ENCODE data around the gene CNTNAP2.
"Not testable (repeated sequence)": the region's sequence is repeated elsewhere in the genome, so short reads cannot be mapped to it uniquely, and the experiment has no call there.

Gene CNTNAP2

DNA sequence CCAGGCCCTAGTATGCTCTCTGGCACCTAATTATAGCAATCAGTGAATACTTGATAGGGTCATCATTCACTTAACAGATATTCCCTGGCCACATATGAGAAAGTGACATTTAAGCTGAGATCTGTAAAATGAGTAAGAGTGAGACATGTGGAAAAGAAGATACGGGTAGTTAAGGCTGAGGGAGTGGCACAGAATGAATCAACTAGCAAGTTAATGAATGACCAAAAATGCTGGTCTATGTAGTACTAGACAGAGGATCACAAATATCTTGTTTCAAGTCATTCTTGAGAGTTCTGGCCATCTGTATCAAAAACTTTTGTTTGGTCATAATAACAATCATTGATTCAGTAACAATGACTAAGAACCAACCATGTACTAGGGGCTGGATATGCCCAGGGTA is 954.9 kb downstream of the CNTNAP2 start:
- DNase-seq (ENCODE audit: low read depth in 4 of 4, low spot score in 1 of 4): no peak

DNA sequence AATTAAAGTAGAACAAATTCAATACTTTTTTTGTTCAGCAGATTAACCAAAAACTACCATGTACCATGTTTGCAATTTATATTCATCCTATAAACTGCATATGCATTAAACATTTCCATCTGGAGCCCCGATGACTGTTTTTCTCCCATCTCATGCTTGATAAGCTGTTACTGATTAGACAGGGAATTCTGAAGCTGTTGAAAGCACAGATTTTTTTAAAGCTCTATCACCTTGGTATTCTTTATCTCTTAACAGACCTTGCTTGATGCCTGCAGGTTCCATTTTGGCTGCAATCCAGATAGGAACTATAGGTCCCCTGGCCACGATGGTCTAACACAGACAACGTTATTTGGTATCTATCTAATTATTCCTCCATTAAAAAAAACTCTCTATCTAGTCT is 961.7 kb downstream of the CNTNAP2 start:
- DNase-seq (ENCODE audit: low read depth in 4 of 4, low spot score in 1 of 4): no peak

DNA sequence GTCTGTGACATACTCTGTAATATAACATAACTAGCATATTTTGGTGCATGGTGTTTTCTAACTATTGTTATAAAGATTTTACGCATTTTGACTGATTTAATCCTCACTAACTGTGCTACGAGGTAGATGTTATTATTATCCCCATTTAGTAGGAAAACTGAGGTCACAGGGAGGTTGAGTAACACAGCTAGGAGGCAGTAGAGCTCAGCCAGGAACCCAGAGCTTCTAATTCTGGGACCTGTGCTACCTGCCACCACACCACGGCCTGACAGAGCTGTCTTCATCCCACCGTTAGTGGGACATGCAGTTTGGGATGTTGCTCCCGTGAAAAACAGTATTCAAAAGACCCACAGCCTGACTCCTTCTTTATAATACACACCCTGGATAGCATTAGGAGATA is 962.5 kb downstream of the CNTNAP2 start:
- no peak for DNase-seq (ENCODE audit: low read depth in 4 of 4, low spot score in 1 of 4)

DNA sequence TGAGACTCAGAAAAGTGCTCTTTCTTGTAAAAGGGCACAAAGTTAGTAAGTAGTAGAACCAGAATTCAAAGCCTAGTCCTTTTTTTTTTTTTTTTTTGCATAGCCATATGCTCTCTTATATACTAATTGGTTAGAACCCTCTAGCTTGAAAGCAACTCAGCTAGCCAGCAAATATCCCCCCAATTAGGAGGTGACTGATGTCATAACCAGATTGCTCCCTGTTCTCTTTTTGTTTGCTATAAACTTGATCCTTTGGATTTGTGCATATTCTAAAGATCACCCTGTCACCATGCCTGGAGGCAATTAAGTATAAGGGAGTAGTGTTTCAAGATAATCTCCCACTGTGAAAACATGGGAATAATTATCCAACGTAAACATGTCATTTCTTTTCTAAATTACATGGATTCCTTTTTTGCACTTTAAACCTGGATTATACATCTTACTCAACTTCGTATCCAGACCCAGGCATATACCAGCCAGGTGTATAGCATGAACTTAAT is 963.4 kb downstream of the CNTNAP2 start:
- DNase-seq (ENCODE audit: low read depth in 4 of 4, low spot score in 1 of 4): no peak

DNA sequence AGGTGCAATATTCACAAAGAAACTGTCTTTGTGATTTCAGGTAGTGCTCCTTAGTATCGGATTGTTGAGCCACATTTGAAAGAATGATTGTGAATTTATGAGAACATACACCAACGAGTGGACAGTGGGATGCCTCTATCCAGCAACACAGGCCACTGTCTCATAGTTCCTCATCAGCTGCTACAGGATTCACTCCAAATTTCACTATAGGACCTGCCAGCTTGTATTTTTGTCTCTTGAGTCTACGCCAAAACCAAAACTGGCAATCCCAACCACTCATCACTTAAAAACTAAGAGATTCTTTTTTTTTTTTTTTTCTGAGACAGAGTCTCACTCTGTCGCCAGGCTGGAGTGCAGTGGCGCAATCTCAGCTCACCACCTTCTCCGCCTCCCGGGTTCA is 964.5 kb downstream of the CNTNAP2 start:
- DNase-seq (ENCODE audit: low read depth in 4 of 4, low spot score in 1 of 4): no peak

DNA sequence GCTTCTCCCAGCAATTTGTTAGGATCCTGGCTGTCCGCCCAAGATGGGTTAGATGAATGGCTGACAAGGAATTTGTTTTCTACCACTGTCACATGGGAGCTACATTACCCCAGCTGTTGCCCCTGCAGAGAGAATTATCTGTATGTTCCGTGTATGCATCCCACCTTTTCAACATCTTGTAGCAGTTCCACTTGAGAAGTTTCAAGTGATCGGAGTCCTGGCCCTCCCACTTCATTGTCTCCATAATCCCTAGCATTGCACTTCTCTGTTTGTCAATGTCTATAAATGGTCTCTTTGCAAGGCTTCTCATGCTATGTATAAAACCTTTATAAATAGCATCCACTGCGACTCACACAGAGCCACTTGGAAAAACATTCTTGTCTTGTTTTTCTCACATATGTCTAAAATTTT is 972.5 kb downstream of the CNTNAP2 start:
- no peak for DNase-seq (ENCODE audit: low read depth in 4 of 4, low spot score in 1 of 4)

DNA sequence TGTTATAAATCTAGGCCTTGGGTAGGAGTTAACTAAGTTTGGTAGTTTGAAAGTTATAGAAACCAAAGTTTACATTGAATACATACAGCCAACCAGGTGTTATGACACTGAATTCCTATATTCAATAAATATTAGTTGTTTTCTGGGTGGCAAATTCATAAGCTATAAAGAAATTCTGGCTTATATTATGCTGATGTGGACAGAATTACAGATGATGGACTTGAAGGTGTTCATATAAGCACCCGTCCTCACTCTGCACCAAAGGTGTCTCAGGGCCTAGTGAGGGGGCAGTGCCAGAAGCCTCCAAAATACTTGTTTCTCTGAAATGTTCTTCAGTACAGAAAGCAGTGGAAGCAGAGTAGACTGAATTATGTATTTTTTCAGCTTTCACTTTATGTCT is 973.0 kb downstream of the CNTNAP2 start:
- no peak for DNase-seq (ENCODE audit: low read depth in 4 of 4, low spot score in 1 of 4)

DNA sequence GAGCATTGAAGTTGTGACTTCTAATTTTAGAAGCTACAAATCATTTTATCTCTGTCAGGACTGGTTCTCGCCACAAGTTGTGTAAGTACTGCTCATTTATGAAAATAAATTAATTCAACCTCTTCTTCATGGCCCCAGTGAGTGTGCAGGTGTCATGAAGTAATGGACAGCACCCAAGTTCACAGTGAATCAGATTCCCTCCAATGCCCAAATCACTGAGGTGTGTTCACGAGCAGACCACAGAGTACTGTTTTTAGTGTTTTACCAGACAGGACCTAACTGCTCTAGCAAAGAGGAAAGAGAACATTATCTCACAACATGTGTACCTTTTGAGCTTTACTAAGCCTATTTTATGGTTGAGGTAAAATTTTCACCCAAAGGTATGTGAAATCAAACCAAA is 980.0 kb downstream of the CNTNAP2 start:
- no peak for DNase-seq (ENCODE audit: low read depth in 4 of 4, low spot score in 1 of 4)

DNA sequence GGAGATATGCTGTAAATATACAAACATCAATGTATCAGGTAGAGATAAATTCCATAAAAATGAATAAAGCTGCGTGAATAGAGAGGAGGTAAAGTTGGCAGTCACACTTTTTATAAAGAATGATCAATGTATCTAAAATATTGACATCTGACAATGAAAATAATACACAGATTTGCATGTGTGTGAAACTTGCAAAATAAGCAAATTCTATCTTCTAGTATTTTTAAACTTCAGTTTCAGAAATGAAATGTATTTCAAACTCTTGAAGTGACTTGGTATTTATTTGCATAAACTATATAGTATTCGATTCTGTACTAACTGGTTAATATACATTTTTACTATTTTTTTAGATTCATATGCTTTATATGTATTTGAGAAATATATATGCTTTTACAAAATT is 986.6 kb downstream of the CNTNAP2 start:
- no peak for DNase-seq (ENCODE audit: low read depth in 4 of 4, low spot score in 1 of 4)

DNA sequence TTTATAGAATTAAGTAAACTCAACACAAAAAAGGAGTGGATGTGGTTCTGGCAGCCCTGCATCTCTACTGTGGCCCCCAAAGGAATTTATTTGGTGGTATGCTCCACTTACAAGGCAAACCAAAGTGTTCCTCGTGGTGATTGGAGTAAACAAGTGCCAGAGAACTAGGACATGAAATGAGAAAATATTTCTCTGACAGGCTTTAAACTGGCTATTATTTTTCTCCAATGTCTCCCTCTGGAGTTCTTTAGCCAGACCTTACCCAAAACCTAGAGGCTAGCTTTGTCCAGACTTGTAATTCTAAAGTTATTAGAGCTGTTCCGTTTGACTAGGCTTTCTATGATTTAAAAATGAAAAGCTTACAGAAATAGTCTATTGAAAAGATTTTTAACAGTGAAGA is 990.1 kb downstream of the CNTNAP2 start:
- DNase-seq (ENCODE audit: low read depth in 4 of 4, low spot score in 1 of 4): no peak

DNA sequence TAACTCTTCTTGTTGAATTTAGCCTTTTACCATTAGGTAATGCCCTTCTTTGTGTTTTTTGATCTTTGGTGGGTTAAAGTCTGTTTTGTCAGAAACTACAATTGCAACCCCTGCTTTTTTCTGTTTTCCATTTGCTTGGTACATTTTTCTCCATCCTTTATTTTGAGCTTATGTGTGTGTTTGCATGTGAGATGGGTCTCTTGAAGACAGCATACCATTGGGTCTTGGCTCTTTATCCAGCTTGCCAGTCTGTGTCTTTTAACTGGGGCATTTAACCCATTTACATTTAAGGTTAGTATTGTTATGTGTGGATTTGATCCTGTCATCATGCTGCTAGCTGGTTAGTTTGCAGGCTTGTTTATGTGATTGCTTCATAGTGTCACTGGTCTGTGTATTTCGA is 997.9 kb downstream of the CNTNAP2 start:
- not testable (repeated sequence) for DNase-seq (ENCODE audit: low read depth in 4 of 4, low spot score in 1 of 4)

DNA sequence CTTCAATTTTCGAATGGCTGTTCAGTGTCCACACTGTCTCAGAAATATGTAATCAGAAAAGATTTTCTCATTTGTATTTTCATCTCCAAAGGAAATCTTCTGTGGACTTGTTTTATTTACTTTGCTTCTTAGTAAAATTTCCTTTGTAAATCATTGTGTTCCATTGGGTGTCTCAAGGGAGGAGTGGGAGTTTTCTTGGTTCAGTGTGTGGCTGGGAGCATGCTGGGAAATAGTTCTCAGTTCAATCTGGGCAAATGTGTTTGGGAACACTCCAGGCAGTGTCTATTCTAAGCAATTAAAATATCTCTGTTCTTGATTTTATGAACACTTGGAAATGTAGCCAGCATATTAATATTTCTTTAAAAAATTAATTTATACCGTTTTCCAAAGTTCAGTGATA is 1019.8 kb downstream of the CNTNAP2 start:
- no peak for DNase-seq (ENCODE audit: low read depth in 4 of 4, low spot score in 1 of 4)

DNA sequence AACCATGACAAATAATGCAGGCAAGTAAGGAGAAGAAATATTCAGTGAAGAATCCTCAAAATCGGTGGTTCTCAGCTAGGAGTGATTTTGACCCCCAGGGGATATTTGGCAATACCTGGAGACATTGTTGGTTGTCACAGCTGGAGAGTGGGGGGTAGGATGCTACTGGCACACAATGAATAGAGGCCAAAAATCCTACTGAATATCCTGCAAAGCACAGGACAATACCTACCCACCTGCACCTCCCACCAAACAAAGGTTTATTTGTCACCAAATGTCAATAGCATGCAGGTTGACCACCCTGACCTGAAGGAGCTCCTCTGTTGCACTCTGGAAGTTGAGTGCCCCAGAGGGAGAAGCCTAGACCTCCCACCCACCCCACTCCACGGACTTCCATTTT is 1028.6 kb downstream of the CNTNAP2 start:
- no peak for DNase-seq (ENCODE audit: low read depth in 4 of 4, low spot score in 1 of 4)

DNA sequence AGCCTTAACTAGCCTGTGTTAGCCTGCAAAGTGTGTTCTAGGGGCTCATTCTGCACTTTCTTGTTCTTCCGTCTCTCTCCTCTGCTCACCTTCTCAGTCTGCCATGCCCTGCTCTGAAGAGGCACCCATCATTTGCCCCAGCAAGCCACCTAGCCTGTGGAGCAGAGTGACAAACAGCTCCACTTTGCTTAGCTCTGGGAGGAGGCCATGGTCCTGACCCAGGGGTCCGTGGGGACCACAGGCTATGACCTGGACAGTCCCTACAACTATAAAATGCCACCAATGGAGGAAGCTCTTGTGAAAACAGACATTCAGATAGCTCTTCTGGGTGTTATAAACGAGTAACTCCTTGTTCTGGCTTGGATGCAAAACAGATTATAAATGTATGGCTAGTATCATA is 1029.6 kb downstream of the CNTNAP2 start:
- no peak for DNase-seq (ENCODE audit: low read depth in 4 of 4, low spot score in 1 of 4)

DNA sequence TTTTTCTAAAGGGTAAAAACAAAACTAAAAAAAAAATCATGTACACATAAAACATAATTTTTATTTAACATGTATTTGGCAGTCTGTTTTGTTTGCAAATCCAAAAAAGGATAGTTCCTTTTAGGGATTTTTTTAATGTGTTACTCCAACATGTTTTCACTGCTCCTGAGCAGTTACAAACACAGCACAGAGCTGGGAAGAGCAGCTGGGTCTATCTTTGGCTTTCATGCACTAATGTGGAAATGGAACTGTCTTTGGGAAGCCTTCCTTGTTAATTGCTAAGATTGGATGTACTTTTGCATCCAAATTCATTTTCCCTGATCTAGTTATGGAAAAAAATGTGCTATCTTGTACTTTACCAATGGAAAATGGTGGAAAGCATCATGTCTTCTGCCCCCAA is 1035.1 kb downstream of the CNTNAP2 start:
- no peak for DNase-seq (ENCODE audit: low read depth in 4 of 4, low spot score in 1 of 4)

DNA sequence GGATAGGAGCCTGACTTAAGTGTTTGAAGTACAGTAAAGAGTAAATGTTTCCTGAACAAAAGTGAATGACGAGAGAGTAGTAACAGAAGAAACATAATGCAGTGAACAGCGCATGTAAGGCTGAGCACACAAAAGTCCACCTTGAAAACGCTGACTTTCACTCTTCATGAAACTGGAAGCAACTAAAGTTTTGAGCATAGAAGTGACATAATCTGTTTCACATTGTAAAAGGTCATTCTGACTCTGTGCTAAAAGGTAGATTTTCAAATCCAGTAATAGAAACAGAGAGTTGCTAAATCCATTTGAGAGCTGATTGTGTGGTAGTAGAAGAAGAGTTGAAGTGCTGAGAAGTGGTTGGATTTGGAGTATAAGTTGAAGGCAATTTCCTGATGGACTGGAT is 1037.0 kb downstream of the CNTNAP2 start:
- DNase-seq (ENCODE audit: low read depth in 4 of 4, low spot score in 1 of 4): no peak

DNA sequence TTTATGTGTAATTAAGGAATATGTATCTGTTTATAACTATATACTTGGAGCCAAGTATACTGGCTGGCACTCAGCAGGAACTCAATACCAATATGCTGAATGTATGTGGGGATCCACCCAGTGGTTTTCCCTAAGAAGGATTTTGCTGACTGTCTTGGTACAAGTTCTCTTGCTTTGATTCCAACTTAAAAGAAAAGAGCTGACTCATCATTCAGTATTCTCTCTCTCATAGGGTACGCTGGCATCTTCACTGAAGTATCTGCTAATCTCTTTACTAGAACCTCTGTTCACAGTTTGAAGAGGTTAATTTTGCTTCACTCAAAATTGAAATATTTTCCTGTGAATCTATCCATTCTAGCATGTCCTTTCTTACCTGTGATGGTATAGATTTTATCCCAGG is 1044.8 kb downstream of the CNTNAP2 start:
- no peak for DNase-seq (ENCODE audit: low read depth in 4 of 4, low spot score in 1 of 4)

DNA sequence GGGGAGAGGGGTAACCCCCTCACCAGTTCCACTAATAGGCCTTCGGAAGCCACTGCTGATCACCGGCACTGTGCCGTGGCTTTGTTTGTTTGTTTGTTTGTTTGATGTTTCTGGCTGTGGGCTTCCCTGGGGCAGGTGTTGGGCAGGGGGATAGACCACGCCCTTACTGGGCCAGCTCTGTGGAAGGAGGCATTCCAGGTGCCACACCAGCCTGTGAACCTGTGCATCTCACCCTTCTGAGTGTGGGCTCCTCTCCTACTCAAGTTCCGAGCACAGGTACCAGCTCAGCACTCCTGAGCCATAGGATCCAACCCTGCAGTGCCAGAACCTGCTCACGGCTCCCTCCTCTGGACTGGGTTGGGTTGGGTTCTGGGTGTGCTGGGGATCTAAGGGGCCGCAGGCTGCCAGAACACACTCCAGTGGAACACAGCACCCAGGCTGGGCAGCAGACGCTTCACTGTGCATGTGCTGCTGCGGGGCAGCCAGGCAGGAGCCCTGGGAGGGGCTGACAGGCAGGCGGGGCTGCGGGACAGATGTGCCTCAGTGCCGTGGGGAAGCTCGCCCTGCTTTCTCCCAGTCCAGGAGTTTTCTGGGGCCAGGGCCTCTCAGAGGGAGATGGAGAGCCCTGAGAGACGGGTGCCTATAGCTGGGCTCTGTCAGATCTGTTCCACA is 1053.9 kb downstream of the CNTNAP2 start:
- DNase-seq (ENCODE audit: low read depth in 4 of 4, low spot score in 1 of 4): no peak

DNA sequence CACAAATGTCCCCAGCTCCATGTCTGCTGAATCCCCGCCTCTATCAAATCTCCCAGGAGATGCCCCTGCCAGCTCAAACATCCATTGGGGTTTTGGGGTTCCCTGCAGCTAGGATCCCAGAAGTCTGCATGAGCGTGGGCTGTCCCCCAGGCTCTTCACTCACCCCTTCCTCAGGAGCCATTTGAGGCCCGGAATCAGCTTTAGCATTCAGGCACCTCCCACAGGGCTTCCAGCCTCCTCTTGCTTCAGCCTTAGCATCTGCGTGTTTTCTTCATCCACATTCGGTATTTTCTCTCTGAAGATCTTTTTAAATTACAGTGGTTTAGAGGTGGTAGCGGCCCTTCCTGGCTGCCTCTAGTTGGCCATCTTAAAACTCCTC is 1054.4 kb downstream of the CNTNAP2 start:
- DNase-seq (ENCODE audit: low read depth in 4 of 4, low spot score in 1 of 4): no peak

DNA sequence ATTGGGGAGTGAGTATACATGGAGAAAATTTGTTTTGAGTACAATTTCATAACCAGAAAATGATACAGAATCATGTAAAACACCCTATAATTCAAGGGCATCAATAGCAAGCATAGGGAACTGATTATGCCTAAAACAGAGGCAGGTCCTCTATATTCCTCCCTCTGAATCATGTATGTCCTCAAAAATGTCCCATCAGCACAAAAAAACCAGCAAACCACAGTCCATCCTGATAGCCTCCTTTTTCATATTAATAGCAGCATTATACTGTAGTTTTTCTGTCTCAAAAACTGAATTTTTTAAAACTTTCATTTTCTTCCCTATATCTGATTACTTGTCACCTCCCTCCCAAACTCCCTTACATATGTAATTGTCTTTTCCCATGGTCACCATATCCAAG is 1057.3 kb downstream of the CNTNAP2 start:
- no peak for DNase-seq (ENCODE audit: low read depth in 4 of 4, low spot score in 1 of 4)

DNA sequence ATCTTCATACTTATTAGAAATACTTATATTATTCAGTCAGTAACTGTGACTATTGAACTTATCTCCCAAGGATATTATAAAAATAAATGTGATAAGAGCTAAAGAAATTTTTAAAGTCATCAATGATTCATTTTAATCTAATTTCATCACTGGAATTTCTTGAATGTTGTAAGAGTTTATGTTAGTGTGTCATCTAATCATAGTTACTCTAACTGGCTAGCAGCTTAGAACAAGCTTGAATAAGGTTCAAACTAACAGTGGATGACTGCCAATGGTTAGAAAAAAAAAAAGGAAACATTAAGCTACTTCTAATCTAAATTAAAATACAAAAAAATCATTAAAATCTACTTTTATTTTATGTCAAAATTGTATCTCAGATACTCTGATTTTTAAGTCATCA is 1066.3 kb downstream of the CNTNAP2 start:
- DNase-seq (ENCODE audit: low read depth in 4 of 4, low spot score in 1 of 4): no peak

DNA sequence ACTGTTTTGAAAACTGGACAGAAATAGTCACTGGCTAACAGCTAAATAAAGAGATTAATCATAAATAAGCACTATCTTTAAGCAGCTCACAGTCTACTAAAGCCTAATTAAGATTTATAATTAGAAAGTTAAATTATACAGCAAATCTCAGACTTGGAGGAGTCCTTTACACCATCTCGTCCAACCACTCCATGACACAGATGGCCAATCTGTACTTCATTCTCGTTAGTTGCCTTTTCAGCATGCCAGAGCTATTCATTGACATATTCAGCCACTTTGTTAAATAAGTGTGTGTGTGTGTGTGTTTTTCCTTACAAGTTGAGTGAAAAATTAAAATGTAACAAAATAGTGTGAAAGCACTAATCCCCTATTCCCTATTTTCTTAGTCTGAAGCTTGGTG is 1066.7 kb downstream of the CNTNAP2 start:
- DNase-seq (ENCODE audit: low read depth in 4 of 4, low spot score in 1 of 4): no peak

DNA sequence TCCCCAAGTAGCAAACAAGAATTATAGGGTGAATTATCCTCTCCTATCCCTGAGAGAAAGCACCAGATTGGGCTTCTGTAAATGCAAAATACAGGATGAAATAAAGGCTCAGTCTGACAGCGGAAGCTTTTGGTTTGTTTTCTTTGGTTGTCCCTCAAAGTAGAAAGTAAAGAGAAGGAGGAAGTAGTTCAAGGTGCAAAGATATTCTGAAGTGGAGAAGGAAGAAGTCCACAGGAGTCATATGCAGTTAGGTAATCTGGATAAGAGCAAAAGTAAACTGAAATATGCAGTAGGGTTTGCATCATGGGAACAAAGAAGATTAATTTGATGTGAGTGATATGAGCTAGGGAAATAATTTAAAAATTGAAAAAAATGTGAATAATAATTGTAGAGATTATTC is 1071.9 kb downstream of the CNTNAP2 start:
- DNase-seq (ENCODE audit: low read depth in 4 of 4, low spot score in 1 of 4): no peak

DNA sequence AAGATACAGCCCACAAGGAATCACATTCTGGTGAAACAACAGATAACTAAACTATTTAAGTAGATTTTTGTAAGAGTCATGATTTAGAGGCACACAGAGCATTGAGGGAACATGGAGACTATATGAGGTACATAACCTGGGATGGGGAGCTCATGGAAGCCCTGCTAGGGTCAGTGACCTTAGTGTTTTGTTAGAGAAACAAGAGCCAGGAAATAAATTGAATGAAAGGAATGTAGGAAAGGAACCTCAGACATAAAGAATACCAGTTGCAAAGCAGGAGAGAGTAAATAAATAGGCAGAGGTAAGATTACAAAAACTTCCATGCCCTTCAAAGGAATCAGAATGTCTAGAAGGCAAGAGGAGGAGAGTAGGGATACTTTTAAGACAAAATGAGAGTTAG is 1076.9 kb downstream of the CNTNAP2 start:
- DNase-seq (ENCODE audit: low read depth in 4 of 4, low spot score in 1 of 4): no peak

Data from stimulated activated CD4-positive, alpha-beta T cell treated with anti-CD3 and anti-CD28 coated beads, Interleukin-1b, Interleukin-23, amount 100 ng/mL, for 24 hours (primary cell).